ENCODE data around the gene MEGF6. TPM values are rescaled to one million over a fixed set of nuclear protein-coding genes. Genes with fewer than 3 reads are reported as not detected.

Gene MEGF6
- total and polyA plus RNA-seq, 9 of the 15 experiments (the other 6 are each of a cell fraction or from before 2014, with no cell fraction given): 0.03 to 1.7 (median 0.24) TPM; not detected in 3

GRCh38 chr1:3525551-3526482 is 85.5 kb downstream of the MEGF6 start:
- Histone ChIP-seq H3K27ac (ENCODE audit: extremely low read depth, low read depth, low read length) (no peak overlapping the region), H3K4me2 (ENCODE audit: insufficient read depth, low read length) (no peak overlapping the region), H3K9me3 (replicated peaks; ENCODE audit: control insufficient read depth, insufficient read depth, low read depth, low read length) (no peaks in the 10 kb centered on the region), H3K4me3 (no peak overlapping the region), H3K9ac (ENCODE audit: insufficient read depth in 1 of 2, low read depth in 2 of 2, low read length in 2 of 2) (no peak overlapping the region), H3K79me2 (ENCODE audit: control insufficient read depth, insufficient read depth, low read length) (no peaks in the 10 kb centered on the region), H4K20me1 (replicated peaks; ENCODE audit: control insufficient read depth, insufficient read depth, low read length) (peaks cover 38% of the 10 kb centered on the region), H3K27me3 (ENCODE audit: control insufficient read depth in 2 of 2, insufficient read depth in 2 of 2, low read length in 2 of 2) (peaks cover 33 to 93% of the 10 kb centered on the region in 2 experiments; a peak in 4 of 5 replicates), H3K9me1 (ENCODE audit: control insufficient read depth, insufficient read depth, low read length) (no peaks in the 10 kb centered on the region), H2AFZ (ENCODE audit: low read depth, low read length) (no peak overlapping the region), H3K36me3 (ENCODE audit: control insufficient read depth, insufficient read depth, low read length) (no peaks in the 10 kb centered on the region), H3K4me1 (replicated peaks in 1 of 2; ENCODE audit: control insufficient read depth in 2 of 2, insufficient read depth in 2 of 2, low read length in 2 of 2) (peaks cover 0 to 49% of the 10 kb centered on the region in 2 experiments; a peak in 2 of 5 replicates)
- no peak for TF ChIP-seq ZNF212 (CRISPR knock-in tag; IDR thresholded peaks at IDR 0.05)
- no peak for TF ChIP-seq MYC (IDR thresholded peaks at IDR 0.05; ENCODE audit: low read depth, low read length)
- TF ChIP-seq MYC (CRISPR knock-in tag; IDR thresholded peaks at IDR 0.05; ENCODE audit: borderline replicate concordance, low read depth): no peak
- TF ChIP-seq THRB (CRISPR knock-in tag; conservative IDR thresholded peaks at IDR 0.05): no peak
- 0 out of 4 replicates have a peak, but pooled peaks have one; percentile 3 to 22 for TF ChIP-seq UBTF (IDR thresholded peaks at IDR 0.05; ENCODE audit: borderline replicate concordance in 1 of 2, low read depth in 2 of 2, low read length in 2 of 2)
- TF ChIP-seq NFYB (IDR thresholded peaks at IDR 0.05; ENCODE audit: extremely low read depth, insufficient read length): no peak
- TF ChIP-seq VEZF1 (CRISPR knock-in tag; IDR thresholded peaks at IDR 0.05): no peak
- intact Hi-C loops (cut with micrococcal nuclease) (no loop called here), in situ Hi-C loops (cut with MboI) (no loop called here)
- 6% methylated on average over 22 of the region's 24 CpGs for WGBS (ENCODE audit: insufficient coverage, low coverage, missing lambda C conversion rate)
- ChIA-PET POLR2A (interaction anchor here (0.6 kb wide), 2 partner anchors 27 to 299 kb away, joined by 3 to 4 read pairs; no protein-coding TSS in a partner anchor), CTCF (ENCODE audit: low intra/inter-chr PET ratio) (no interaction called here)
- BruUV-seq (replicated peaks): no TSS peak
- ATAC-seq: no peak
- no peak for FAIRE-seq
- no peak for DNase-seq (ENCODE audit: extremely low read depth in 1 of 4, low spot score in 3 of 4)

All from K562 (cell line).